ENCODE data around the gene CARD8. TPM values are rescaled to one million over a fixed set of nuclear protein-coding genes. Genes with fewer than 3 reads are reported as not detected.

The CARD8 gene
- total and polyA plus RNA-seq, 2 of the 8 experiments (the other 6 are each of a cell fraction or from before 2014, with no cell fraction given): 8.9 to 24.4 TPM

DNA sequence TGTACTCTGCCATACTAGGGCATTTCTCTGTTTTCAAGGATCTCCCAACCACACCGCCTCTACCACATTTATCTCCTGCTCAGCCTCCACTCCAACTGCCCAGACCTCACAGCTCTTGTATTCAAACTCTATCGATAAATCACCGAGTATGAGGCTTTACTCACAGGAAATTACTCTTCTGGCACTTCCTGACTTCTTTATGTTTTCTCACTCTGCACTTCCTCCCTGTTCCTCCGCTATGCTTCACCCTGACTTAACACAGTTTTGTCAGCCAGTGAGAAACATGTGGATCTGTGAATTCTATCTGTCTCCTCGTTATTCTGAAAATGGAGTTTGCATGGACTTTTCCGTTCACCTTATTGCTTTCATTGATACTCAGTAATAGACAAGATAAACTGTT lies 2.6 kb upstream of the CARD8 start:
- Histone ChIP-seq H2AFZ (ENCODE audit: low read length) (no peak overlapping the region; the same call in 1 of the 2 replicates), H2BK120ac (replicated peaks; ENCODE audit: low read depth, low read length) (no peak overlapping the region), H3K4me1 (replicated peaks in 1 of 4; ENCODE audit: control insufficient read depth in 3 of 4, insufficient read depth in 4 of 4, low read length in 3 of 4) (no peaks in the 10 kb centered on the region), H4K5ac (ENCODE audit: insufficient read length, low read depth, low read length) (no peak overlapping the region), H3K79me2 (ENCODE audit: control insufficient read depth in 1 of 2, insufficient read depth in 2 of 2, low read length in 2 of 2) (0 out of 4 replicates have a peak, but pooled peaks cover 0 to 5% of the 10 kb centered on the region in 2 experiments), H4K8ac (ENCODE audit: extremely low read depth, insufficient read depth, low read length) (no peak overlapping the region), H3K23ac (ENCODE audit: insufficient read length) (no peak overlapping the region), H3K4me3 (ENCODE audit: extremely low read depth in 1 of 4, insufficient read depth in 2 of 4, low read depth in 3 of 4, low read length in 4 of 4) (no peak overlapping the region), H3K9ac (replicated peaks in 1 of 4; ENCODE audit: extremely low read depth in 1 of 4, low read depth in 3 of 4, low read length in 3 of 4) (no peak overlapping the region), H3K9me3 (ENCODE audit: insufficient read depth in 2 of 2, low read depth in 1 of 2, low read length in 1 of 2) (no peaks in the 10 kb centered on the region), H2AK5ac (ENCODE audit: low read depth, low read length) (no peak overlapping the region), H3K36me3 (ENCODE audit: control insufficient read depth in 2 of 4, insufficient read depth in 4 of 4, low read length in 3 of 4) (no peaks in the 10 kb centered on the region; a peak in 1 of 8 replicates), H3K27ac (ENCODE audit: low read depth, low read length) (no peak overlapping the region), H4K91ac (replicated peaks; ENCODE audit: insufficient read length, low read length) (no peak overlapping the region), H3K27me3 (replicated peaks in 1 of 4; ENCODE audit: control insufficient read depth in 3 of 4, extremely low read depth in 1 of 4, insufficient read depth in 3 of 4, low read length in 3 of 4) (no peaks in the 10 kb centered on the region), H4K20me1 (replicated peaks in 1 of 2; ENCODE audit: control insufficient read depth in 1 of 2, insufficient read depth in 2 of 2, low read length in 2 of 2) (no peaks in the 10 kb centered on the region), H2BK20ac (ENCODE audit: low read length) (no peak overlapping the region), H2BK15ac (ENCODE audit: low read length) (no peak overlapping the region), H3K23me2 (ENCODE audit: low read depth, low read length) (no peaks in the 10 kb centered on the region), H3K14ac (ENCODE audit: insufficient read length) (no peak overlapping the region), H3K4ac (replicated peaks; ENCODE audit: insufficient read length, low read depth, low read length) (no peak overlapping the region), H3K56ac (replicated peaks; ENCODE audit: insufficient read length, low read depth, low read length) (no peak overlapping the region), H2BK12ac (ENCODE audit: low read depth, low read length) (no peak overlapping the region), H3K79me1 (ENCODE audit: low read depth, low read length) (no peaks in the 10 kb centered on the region), H3K18ac (ENCODE audit: extremely low read depth, low read length) (no peak overlapping the region), H2BK5ac (ENCODE audit: low read depth, low read length) (no peak overlapping the region), H3K4me2 (ENCODE audit: insufficient read depth in 1 of 2, low read depth in 2 of 2, low read length in 2 of 2) (no peak overlapping the region)
- no peak for DNase-seq (ENCODE audit: low read depth in 1 of 2, low spot score in 2 of 2)
- 87% methylated on average over 6 of the region's 6 CpGs; no CpG with 5 or more reads in 1 of the 2 experiments for WGBS, 2 experiments (ENCODE audit: extremely low coverage in 1 of 2, insufficient coverage in 1 of 2, insufficient read length in 1 of 2, insufficient replicate concordance in 2 of 2, low coverage in 1 of 2, low lambda C conversion rate in 2 of 2, missing lambda C conversion rate in 1 of 2)
- CTCF ChIA-PET (ENCODE audit: partially characterized antibody): interaction anchor here (0.6 to 6.4 kb wide), 6 partner anchors 26 to 147 kb away, joined by 3 to 52 read pairs (median 4); no protein-coding TSS in a partner anchor
- TF ChIP-seq CEBPB (IDR thresholded peaks at IDR 0.05; ENCODE audit: low read depth, low read length): no peak
- no peak for TF ChIP-seq SAP30 (IDR thresholded peaks at IDR 0.05; ENCODE audit: insufficient read depth, insufficient replicate concordance, low read length)
- TF ChIP-seq JUND (IDR thresholded peaks at IDR 0.05; ENCODE audit: low read length): no peak
- no peak for TF ChIP-seq POU5F1 (IDR thresholded peaks at IDR 0.05; ENCODE audit: low read depth, low read length)
- TF ChIP-seq CBX5 (IDR thresholded peaks at IDR 0.05; ENCODE audit: low read depth, low read length): no peak
- no peak for TF ChIP-seq RAD21 (IDR thresholded peaks at IDR 0.05 in 1 of 2, conservative IDR thresholded peaks at IDR 0.05 in 1 of 2; ENCODE audit: low read depth in 2 of 2, low read length in 2 of 2)
- no peak for TF ChIP-seq SP1 (IDR thresholded peaks at IDR 0.05; ENCODE audit: low read depth, low read length)
- no peak for TF ChIP-seq HDAC6 (IDR thresholded peaks at IDR 0.05; ENCODE audit: low read depth, low read length)
- TF ChIP-seq RFX5 (IDR thresholded peaks at IDR 0.05; ENCODE audit: borderline replicate concordance, low read depth, low read length): no peak
- TF ChIP-seq TCF12 (IDR thresholded peaks at IDR 0.05; ENCODE audit: low read depth, low read length): no peak
- TF ChIP-seq YY1 (IDR thresholded peaks at IDR 0.05; ENCODE audit: low read depth, low read length): no peak
- no peak for TF ChIP-seq CHD2 (IDR thresholded peaks at IDR 0.05; ENCODE audit: low read length)
- no peak for TF ChIP-seq KDM4A (IDR thresholded peaks at IDR 0.05; ENCODE audit: low read depth, low read length, severe bottlenecking)
- FAIRE-seq: no peak
- POLR2A ChIA-PET (ENCODE audit: partially characterized antibody): no interaction called here

Measured in H1 (cell line).